ENCODE data around the gene ZMYM4.
"Not testable (repeated sequence)": the region's sequence is repeated elsewhere in the genome, so short reads cannot be mapped to it uniquely, and the experiment has no call there.

ZMYM4 gene

DNA sequence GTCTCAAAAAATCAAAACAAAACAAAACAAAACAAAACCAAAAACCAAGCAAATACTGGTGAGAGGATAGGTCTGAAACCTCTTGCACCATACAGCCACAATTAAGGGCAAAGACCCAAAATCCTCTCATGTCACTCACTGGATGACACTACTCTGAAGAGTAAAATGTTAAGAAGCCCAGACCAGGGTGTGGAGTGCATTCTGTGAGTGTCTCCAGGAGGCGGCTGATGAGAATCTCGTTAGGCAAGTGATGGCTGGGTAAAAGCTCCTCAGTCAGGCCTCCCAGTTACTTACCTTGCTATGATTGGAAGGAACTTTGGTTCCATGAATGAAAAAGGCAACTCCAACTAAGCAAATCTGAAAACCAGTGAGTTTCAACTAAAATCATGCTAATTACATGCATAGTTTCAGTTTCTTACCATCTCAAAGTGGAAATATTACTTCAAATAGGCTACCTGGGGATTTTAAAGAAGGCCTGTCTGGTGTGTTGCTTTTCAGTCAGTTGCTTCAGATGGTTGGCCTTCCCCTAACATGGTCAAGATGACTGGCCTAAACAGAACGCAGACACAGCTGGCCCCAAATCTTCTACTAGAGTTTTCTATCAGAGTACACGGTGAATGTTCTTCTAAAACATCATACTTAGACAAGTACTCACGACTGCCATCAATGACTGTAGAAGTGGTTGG, 193.6 kb downstream of the ZMYM4 start:
- no peak for DNase-seq

GRCh38 chr1:35463232-35463631, 194.7 kb downstream of the ZMYM4 start:
- no peak for DNase-seq

DNA sequence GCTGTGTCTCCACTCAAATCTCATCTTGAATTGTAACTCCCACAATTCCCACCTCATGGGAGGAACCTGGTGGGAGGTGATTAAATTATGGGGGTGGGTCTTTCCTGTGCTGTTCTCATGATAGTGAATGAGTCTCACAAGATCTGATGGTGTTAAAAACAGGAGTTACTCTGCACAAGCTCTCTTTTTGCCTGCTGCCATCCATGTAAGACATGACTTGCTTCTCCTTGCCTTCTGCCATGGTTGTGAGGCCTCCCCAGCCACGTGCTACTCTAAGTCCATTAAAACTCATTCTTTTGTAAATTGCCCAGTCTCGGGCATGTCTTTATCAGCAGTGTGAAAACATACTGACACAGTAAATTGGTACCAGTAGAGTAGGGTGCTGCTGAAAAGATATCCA, 195.2 kb downstream of the ZMYM4 start:
- not testable (repeated sequence) for DNase-seq

DNA sequence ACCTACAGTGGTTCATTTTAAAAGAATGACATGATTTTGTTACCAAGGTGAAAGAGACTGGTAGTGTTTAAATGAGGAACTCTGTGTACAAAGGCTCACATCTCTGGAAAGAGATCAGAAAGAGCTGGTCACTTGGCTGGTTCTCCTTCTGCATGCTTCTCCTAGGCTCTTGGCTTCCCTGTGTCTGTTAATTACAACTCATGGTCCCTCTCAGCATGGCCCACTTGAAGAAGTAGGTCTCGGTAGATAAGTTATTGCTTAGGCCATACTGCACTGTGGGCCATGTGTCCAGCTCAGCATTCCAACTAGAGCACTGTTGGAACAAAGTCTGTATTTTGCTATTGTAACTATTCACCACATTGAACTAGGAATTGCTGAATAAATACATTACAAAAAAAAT, 197.6 kb downstream of the ZMYM4 start:
- no peak for DNase-seq

DNA sequence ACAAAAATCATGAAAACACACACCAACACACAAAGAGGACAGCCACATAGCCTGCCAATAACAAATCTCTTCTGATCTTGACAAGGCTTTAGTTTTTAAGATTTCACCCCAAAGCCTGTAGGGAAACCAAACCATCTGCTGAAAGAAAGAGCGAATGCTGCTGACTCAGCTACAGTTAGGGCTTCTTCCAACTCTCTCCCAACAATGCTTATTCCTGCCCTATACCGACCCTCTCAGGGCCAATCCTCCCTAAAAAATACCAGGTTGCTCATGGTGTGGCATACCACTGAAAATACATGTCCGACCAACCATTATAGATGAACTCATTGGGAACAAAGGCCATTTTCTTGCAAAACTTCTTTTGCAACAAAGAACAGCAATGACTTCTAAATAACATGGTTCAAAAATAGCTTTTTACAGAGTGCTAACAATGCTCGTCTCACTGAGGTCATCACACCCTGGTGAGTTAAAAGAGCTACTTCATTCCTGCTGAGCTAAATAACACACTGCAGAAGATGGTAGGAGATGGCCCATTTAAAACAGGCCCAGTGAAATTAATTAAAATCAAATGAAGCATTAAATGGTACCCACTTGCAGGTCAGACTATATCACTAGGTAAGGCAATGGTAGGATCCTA, 202.6 kb downstream of the ZMYM4 start:
- no peak for DNase-seq
